Hepatocyte (in vitro differentiated cells): ENCODE data around the gene CBR4. TPM values are rescaled to one million over a fixed set of nuclear protein-coding genes. Genes with fewer than 3 reads are reported as not detected.
A peak's percentile ranks its signal among the peaks of the same experiment; 100 is the strongest.

Experiments
- DNase-seq: peaks from one replicate; pipeline ENCODE4 v3.0.0-alpha.2; 2016; ENCODE audit warnings: low spot score
- H2AFZ ChIP-seq: fragments of 200-600 bp; sonication (generic); 2 replicates; pipeline ENCODE4 v1.6.0; 2016; ENCODE audit warnings: antibody characterized with exemption, mild to moderate bottlenecking
- H3K27ac ChIP-seq: fragments of 200-600 bp; sonication (generic); 2 replicates; pipeline ENCODE4 v1.5.1; 2016; ENCODE audit warnings: mild to moderate bottlenecking
- H3K27me3 ChIP-seq: fragments of 200-600 bp; sonication (generic); 2 replicates; pipeline ENCODE4 v1.6.1; 2016
- H3K36me3 ChIP-seq: fragments of 200-600 bp; sonication (generic); replicated peaks from 2 replicates; pipeline ENCODE4 v1.5.1; 2016; ENCODE audit warnings: low read depth; ENCODE audit not compliant: insufficient read depth
- H3K4me1 ChIP-seq: fragments of 200-600 bp; sonication (generic); 2 replicates; pipeline ENCODE4 v1.5.1; 2016; ENCODE audit warnings: mild to moderate bottlenecking, moderate library complexity; ENCODE audit not compliant: insufficient read depth
- H3K4me2 ChIP-seq: fragments of 200-600 bp; sonication (generic); 2 replicates; pipeline ENCODE4 v1.6.0; 2016
- H3K4me3 ChIP-seq: fragments of 200-600 bp; sonication (generic); 2 replicates; pipeline ENCODE4 v1.5.1; 2016; ENCODE audit warnings: mild to moderate bottlenecking
- H3K79me2 ChIP-seq: fragments of 200-600 bp; sonication (generic); 2 replicates; pipeline ENCODE4 v1.6.0; 2017; ENCODE audit warnings: mild to moderate bottlenecking
- H3K9me2 ChIP-seq: fragments of 200-600 bp; sonication (generic); replicated peaks from 2 replicates; pipeline ENCODE4 v1.6.0; 2017; ENCODE audit warnings: mild to moderate bottlenecking; ENCODE audit not compliant: insufficient read depth
- H3K9me3 ChIP-seq: fragments of 200-600 bp; sonication (generic); 2 replicates; pipeline ENCODE4 v1.5.1; 2016; ENCODE audit warnings: low read depth, mild to moderate bottlenecking
- H4K20me1 ChIP-seq: fragments of 200-600 bp; sonication (generic); 2 replicates; pipeline ENCODE4 v1.6.0; 2016; ENCODE audit warnings: mild to moderate bottlenecking; ENCODE audit not compliant: insufficient read depth, poor library complexity, severe bottlenecking
- EZH2 ChIP-seq: fragments of 200-600 bp; sonication (generic); IDR thresholded peaks from 2 replicates; pipeline ENCODE4 v1.6.1; 2016; ENCODE audit warnings: antibody characterized with exemption, mild to moderate bottlenecking, borderline replicate concordance
- EZH2phosphoT487 ChIP-seq: fragments of 200-600 bp; sonication (generic); IDR thresholded peaks from one replicate; pipeline ENCODE4 v1.6.1; 2018; ENCODE audit warnings: antibody characterized with exemption, mild to moderate bottlenecking, low read depth, moderate library complexity; ENCODE audit not compliant: unreplicated experiment, severe bottlenecking
- WGBS: methylation state at CpG from one replicate; pipeline ENCODE4 v1.1.6; 2016; ENCODE audit warnings: low lambda C conversion rate; ENCODE audit errors: missing lambda C conversion rate; 5-methylcytosine and 5-hydroxymethylcytosine counted together
- polyA plus RNA-seq: library from polyadenylated mRNA; unstranded; fragments of >200 nt; fragmentation: Nextera tagmentation; extraction: Ambion mirVana; gene quantifications from 2 replicates; pipeline ENCODE4 v1.2.1, GENCODE V29; 2016
- total RNA-seq: library from RNA; depleted of rRNA; stranded (reverse); fragments of >200 nt; gene quantifications from 2 replicates; pipeline ENCODE4 v1.2.3, GENCODE V29; 2014
- TF ChIP-seq, protein P1 (sequence below): fragments of 200-600 bp; sonication (generic); IDR thresholded peaks from 2 replicates; pipeline ENCODE4 v1.5.1; 2016; ENCODE audit warnings: antibody characterized with exemption, mild to moderate bottlenecking; ENCODE audit not compliant: poor library complexity

The CBR4 gene
- total and polyA plus RNA-seq, 2 experiments from 2014 or later: 18.5 to 26.9 TPM

DNA sequence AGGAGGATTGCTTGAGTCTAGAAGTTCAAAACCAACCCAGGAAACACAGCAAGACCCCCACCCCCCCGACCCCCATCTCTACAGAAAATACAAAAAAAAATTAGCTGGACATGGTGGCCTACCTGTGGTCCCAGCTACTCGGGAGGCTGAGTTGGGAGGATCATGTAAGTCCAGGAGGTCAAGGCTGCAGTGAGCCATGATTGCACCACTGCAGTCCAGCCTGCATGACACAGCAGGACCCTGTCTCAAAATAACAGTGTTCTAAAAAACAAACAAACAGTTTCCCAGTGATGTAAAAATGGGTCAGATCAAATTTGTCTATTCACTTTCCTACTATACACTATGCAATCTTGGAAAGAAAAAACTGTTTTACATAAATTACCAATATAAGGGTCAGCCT lies 2.0 kb upstream of the CBR4 start:
- Histone ChIP-seq H3K9me2 (no peaks in the 10 kb centered on the region), H3K36me3 (no peaks in the 10 kb centered on the region), H3K4me2 (no peak overlapping the region), H2AFZ (no peak overlapping the region), H3K9me3 (no peaks in the 10 kb centered on the region), H3K4me1 (peaks cover 16% of the 10 kb centered on the region), H4K20me1 (no peaks in the 10 kb centered on the region), H3K4me3 (no peak overlapping the region), H3K79me2 (peaks cover 25% of the 10 kb centered on the region), H3K27ac (no peak overlapping the region), H3K27me3 (no peaks in the 10 kb centered on the region)
- DNase-seq: no peak
- TF ChIP-seq EZH2phosphoT487: no peak
- TF ChIP-seq EZH2: no peak
- TF ChIP-seq, protein P1, sequence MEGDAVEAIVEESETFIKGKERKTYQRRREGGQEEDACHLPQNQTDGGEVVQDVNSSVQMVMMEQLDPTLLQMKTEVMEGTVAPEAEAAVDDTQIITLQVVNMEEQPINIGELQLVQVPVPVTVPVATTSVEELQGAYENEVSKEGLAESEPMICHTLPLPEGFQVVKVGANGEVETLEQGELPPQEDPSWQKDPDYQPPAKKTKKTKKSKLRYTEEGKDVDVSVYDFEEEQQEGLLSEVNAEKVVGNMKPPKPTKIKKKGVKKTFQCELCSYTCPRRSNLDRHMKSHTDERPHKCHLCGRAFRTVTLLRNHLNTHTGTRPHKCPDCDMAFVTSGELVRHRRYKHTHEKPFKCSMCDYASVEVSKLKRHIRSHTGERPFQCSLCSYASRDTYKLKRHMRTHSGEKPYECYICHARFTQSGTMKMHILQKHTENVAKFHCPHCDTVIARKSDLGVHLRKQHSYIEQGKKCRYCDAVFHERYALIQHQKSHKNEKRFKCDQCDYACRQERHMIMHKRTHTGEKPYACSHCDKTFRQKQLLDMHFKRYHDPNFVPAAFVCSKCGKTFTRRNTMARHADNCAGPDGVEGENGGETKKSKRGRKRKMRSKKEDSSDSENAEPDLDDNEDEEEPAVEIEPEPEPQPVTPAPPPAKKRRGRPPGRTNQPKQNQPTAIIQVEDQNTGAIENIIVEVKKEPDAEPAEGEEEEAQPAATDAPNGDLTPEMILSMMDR: no peak
- 82% methylated on average over 2 of the region's 2 CpGs for WGBS

DNA sequence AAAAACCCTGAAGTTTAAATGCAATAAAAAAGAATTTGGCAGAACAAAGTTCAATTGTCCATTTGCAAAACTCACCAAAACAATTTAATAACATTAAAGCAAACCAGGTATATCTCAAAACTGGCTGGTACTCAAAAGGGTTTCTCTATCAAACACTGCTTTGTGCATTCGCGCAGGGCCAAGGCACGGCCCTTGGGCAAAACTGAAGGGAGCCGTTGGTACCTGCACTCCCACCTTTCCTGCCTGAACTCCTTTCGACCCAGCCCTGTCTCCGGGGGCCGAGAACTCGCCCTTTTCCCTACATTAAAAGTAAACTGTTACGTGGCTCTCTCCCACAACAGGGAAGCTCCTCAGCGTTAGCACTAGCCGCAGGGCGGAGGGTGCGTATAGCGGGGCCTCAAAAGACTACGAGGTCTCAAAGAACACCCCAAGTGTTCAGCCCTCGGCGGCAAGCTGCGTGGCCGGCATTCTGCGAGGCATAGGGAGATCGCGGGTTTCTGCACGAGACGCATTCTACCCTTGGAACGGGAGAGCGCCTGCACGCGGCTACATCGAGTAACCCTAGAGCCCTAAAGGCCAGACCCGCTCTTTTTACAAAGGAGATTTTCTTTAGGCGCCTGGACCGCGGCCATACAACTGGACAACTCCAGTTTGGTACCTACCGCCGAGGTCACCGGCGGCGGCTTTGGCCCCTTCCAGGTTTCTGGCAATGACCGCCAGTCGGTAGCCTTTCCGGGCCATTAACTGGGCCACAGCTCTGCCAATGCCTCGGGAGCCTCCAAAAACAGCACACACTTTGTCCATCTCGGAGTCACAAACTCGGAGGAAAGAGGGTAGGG lies 550 bp downstream of the CBR4 start:
- H2AFZ ChIP-seq: peak overlapping the region; percentile 58

DNA sequence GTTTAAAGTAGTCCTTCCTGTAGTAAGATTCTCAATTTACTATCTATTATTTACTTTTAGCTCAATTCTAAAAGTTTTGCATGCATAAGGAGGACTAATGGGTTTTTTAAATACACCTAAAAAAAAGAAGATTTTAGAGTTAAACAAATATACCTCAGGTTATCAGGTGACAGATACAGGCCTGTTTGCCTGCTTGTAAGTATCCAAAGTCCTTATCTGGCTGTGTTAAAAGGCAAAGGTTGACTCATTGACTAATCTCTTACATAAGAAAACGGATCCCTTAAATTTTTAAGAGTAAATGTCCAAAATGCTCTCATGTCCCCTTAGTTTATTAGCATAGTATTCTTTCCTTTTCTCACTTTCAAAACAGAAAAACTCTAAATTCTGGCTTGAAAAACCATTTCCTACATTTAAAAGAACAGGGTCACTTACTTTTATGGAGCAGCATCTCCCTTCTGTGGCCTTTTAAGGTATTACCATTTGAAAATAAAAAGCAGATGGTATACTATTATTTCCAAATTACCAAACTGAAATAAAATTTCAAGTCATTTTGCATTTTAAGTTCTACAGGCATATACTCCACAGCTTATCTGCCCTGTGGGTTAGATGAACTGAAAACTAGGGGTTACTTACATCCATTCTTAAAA lies 4.5 kb downstream of the CBR4 start:
- DNase-seq: peak; percentile 19
- peaks cover 41% of the 10 kb centered on the region for H3K79me2 ChIP-seq
- no peaks in the 10 kb centered on the region for H3K9me3 ChIP-seq
- H3K27me3 ChIP-seq: no peaks in the 10 kb centered on the region
- peak overlapping the region; percentile 3 for H3K27ac ChIP-seq
- H3K4me3 ChIP-seq: no peak overlapping the region
- H3K9me2 ChIP-seq: no peaks in the 10 kb centered on the region
- peak overlapping the region; percentile 29 for H3K4me2 ChIP-seq
- peaks cover 31% of the 10 kb centered on the region for H3K4me1 ChIP-seq
- H4K20me1 ChIP-seq: no peaks in the 10 kb centered on the region
- no peak overlapping the region for H2AFZ ChIP-seq
- TF ChIP-seq EZH2phosphoT487: no peak
- TF ChIP-seq, protein P1: peak; percentile 55
- TF ChIP-seq EZH2: no peak
- WGBS: 13% methylated on average over 1 of the region's 1 CpG
- no peaks in the 10 kb centered on the region for H3K36me3 ChIP-seq

More for the DNA sequence above, 550 bp downstream of the CBR4 start:
- Histone ChIP-seq H4K20me1 (no peaks in the 10 kb centered on the region), H3K9me3 (no peaks in the 10 kb centered on the region), H3K36me3 (no peaks in the 10 kb centered on the region), H3K4me2 (peak overlapping the region; percentile 90), H3K79me2 (peaks cover 31% of the 10 kb centered on the region), H3K4me1 (peaks cover 31% of the 10 kb centered on the region), H3K27me3 (no peaks in the 10 kb centered on the region), H3K4me3 (peak overlapping the region; percentile 49), H3K9me2 (no peaks in the 10 kb centered on the region), H3K27ac (peak overlapping the region; percentile 92)
- no peak for TF ChIP-seq EZH2phosphoT487
- TF ChIP-seq, protein P1: peak; percentile 36
- 2% methylated on average over 44 of the region's 44 CpGs for WGBS
- peak; percentile 73 for DNase-seq
